ENCODE measurements around the gene SLC4A2. TPM values are rescaled to one million over a fixed set of nuclear protein-coding genes. Genes with fewer than 3 reads are reported as not detected.
A peak's percentile ranks its signal among the peaks of the same experiment; 100 is the strongest.

The SLC4A2 gene
- total RNA-seq, 1 donor from 2014 or later: 182 TPM

- H3K27ac ChIP-seq: no peak overlapping the region
- no peak overlapping the region for H3K4me3 ChIP-seq
- H3K9me3 ChIP-seq: no peaks in the 10 kb centered on the region
- intact Hi-C loops (cut with DNase I): no loop called here
- peaks cover 86% of the 10 kb centered on the region for H3K36me3 ChIP-seq
- DNase-seq (no peak), ATAC-seq (no peak)
- H3K4me1 ChIP-seq: peaks cover 16% of the 10 kb centered on the region
- no peaks in the 10 kb centered on the region for H3K27me3 ChIP-seq (ENCODE audit: low read depth)
- TF ChIP-seq CTCF (IDR thresholded peaks at IDR 0.05): no peak
Observed at GRCh38 chr7:151121380-151122170, 62.2 kb downstream of the SLC4A2 start.

GRCh38 chr7:151122276-151122675 lies 62.9 kb downstream of the SLC4A2 start:
- Histone ChIP-seq H3K27me3 (ENCODE audit: low read depth) (no peaks in the 10 kb centered on the region), H3K9me3 (no peaks in the 10 kb centered on the region), H3K36me3 (peaks cover 89% of the 10 kb centered on the region), H3K4me1 (peaks cover 16% of the 10 kb centered on the region), H3K27ac (no peak overlapping the region), H3K4me3 (no peak overlapping the region)
- ATAC-seq: no peak
- no peak for TF ChIP-seq CTCF (IDR thresholded peaks at IDR 0.05)
- DNase-seq: peak; percentile 43
- intact Hi-C loops (cut with DNase I): no loop called here

GRCh38 chr7:151122796-151123157 lies 63.4 kb downstream of the SLC4A2 start:
- peaks cover 16% of the 10 kb centered on the region for H3K4me1 ChIP-seq
- intact Hi-C loops (cut with DNase I): no loop called here
- TF ChIP-seq CTCF (IDR thresholded peaks at IDR 0.05): no peak
- no peak overlapping the region for H3K4me3 ChIP-seq
- peak; percentile 31 for DNase-seq
- no peaks in the 10 kb centered on the region for H3K27me3 ChIP-seq (ENCODE audit: low read depth)
- H3K27ac ChIP-seq: no peak overlapping the region
- ATAC-seq: no peak
- H3K9me3 ChIP-seq: no peaks in the 10 kb centered on the region
- H3K36me3 ChIP-seq: peaks cover 88% of the 10 kb centered on the region

GRCh38 chr7:151123158-151123821 lies 63.9 kb downstream of the SLC4A2 start:
- Histone ChIP-seq H3K36me3 (peaks cover 88% of the 10 kb centered on the region), H3K27ac (no peak overlapping the region), H3K4me3 (no peak overlapping the region), H3K9me3 (no peaks in the 10 kb centered on the region), H3K27me3 (ENCODE audit: low read depth) (no peaks in the 10 kb centered on the region), H3K4me1 (peaks cover 16% of the 10 kb centered on the region)
- TF ChIP-seq CTCF (IDR thresholded peaks at IDR 0.05): no peak
- ATAC-seq: no peak
- peak; percentile 48 for DNase-seq
- intact Hi-C loops (cut with DNase I): no loop called here

GRCh38 chr7:151123822-151124464 lies 64.6 kb downstream of the SLC4A2 start:
- peak; percentile 92 for ATAC-seq
- Histone ChIP-seq H3K9me3 (no peaks in the 10 kb centered on the region), H3K4me3 (no peak overlapping the region), H3K4me1 (peaks cover 16% of the 10 kb centered on the region), H3K27ac (no peak overlapping the region), H3K36me3 (peaks cover 88% of the 10 kb centered on the region), H3K27me3 (ENCODE audit: low read depth) (no peaks in the 10 kb centered on the region)
- DNase-seq: peak; percentile 87
- intact Hi-C loops (cut with DNase I): no loop called here
- TF ChIP-seq CTCF (IDR thresholded peaks at IDR 0.05): peak; percentile 95

All from lower lobe of right lung (tissue), 2 donors.